GM12875 (cell line): ENCODE measurements around the gene PSMF1.

Source experiments
- H3K4me3 ChIP-seq: one replicate; pipeline ENCODE4 v1.5.1; 2011; ENCODE audit warnings: low read depth, low read length, control low read depth
- TF ChIP-seq, protein P1 (sequence below): IDR thresholded peaks from 2 replicates; pipeline ENCODE4 v1.5.1; 2011; ENCODE audit warnings: low read depth, mild to moderate bottlenecking, control low read depth, inconsistent platforms, low read length, moderate library complexity, borderline replicate concordance; ENCODE audit not compliant: insufficient read depth

PSMF1 gene

GRCh38 chr20:1160991-1161390 is 42.6 kb downstream of the PSMF1 start:
- no peak overlapping the region for H3K4me3 ChIP-seq
- TF ChIP-seq, protein P1, sequence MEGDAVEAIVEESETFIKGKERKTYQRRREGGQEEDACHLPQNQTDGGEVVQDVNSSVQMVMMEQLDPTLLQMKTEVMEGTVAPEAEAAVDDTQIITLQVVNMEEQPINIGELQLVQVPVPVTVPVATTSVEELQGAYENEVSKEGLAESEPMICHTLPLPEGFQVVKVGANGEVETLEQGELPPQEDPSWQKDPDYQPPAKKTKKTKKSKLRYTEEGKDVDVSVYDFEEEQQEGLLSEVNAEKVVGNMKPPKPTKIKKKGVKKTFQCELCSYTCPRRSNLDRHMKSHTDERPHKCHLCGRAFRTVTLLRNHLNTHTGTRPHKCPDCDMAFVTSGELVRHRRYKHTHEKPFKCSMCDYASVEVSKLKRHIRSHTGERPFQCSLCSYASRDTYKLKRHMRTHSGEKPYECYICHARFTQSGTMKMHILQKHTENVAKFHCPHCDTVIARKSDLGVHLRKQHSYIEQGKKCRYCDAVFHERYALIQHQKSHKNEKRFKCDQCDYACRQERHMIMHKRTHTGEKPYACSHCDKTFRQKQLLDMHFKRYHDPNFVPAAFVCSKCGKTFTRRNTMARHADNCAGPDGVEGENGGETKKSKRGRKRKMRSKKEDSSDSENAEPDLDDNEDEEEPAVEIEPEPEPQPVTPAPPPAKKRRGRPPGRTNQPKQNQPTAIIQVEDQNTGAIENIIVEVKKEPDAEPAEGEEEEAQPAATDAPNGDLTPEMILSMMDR = no peak

GRCh38 chr20:1163105-1163504 is 44.7 kb downstream of the PSMF1 start:
- no peak overlapping the region for H3K4me3 ChIP-seq
- TF ChIP-seq, protein P1 = no peak

DNA sequence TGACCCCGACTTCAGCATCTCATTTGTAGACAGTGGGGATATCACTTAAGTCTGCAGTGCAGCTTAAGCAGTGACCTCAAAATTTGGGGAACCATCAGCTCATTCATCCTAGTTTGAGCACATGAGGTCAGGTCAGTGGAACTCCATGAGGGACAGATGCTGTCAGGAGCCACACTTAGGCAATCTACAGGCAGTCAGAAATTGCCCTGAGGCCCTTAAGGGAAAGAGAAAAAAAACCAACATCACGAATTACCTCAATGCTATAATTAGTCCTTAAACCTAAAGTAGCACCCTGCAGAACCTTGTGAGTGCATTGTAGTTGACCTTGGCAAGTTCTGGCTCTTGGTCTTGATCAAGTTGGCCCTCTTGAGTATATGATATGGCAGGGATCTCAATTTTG is 45.3 kb downstream of the PSMF1 start:
- TF ChIP-seq, protein P1 = no peak
- no peak overlapping the region for H3K4me3 ChIP-seq

DNA sequence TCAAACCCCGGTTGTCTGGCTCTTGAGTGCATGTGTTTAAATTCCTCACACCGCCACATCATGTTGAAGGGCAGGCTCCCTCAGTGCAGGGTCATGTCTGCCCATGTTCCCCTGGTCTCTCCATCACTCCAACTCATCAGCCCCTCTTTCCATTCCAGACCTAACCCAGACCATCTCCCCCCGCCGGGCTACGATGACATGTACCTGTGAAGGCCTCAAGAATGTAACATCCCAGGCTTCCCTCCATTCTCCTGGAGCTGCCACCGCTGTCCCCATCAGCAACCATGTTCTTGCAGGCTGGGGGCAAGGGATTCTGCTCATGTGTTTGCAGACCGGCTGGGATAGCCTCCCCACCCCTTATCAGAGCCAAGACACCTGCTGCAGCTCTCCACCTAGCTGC is 46.5 kb downstream of the PSMF1 start:
- TF ChIP-seq, protein P1 = no peak
- no peak overlapping the region for H3K4me3 ChIP-seq

- TF ChIP-seq, protein P1 = no peak
- H3K4me3 ChIP-seq = no peak overlapping the region
Measured at GRCh38 chr20:1165521-1165920, 47.1 kb downstream of the PSMF1 start.

GRCh38 chr20:1165941-1166340 is 47.5 kb downstream of the PSMF1 start:
- no peak overlapping the region for H3K4me3 ChIP-seq
- TF ChIP-seq, protein P1 = no peak

- H3K4me3 ChIP-seq = no peak overlapping the region
- TF ChIP-seq, protein P1 = no peak
Measured at GRCh38 chr20:1166948-1167720, 48.7 kb downstream of the PSMF1 start.
